Body of pancreas (tissue), 4 donors: ENCODE results near the gene TMTC2.

Experiments
- CTCF ChIP-seq, 7 experiments: fragments of 450-650 bp in 4 of 7; fragments of 200-600 bp in 3 of 7; sonication (generic) in 3 of 7; IDR thresholded peaks; one replicate each; pipeline ENCODE4 v1.5.1; 2016 to 2019; ENCODE audit warnings: antibody characterized with exemption in 7 of 7
- POLR2A ChIP-seq, 3 donors: fragments of 450-650 bp; IDR thresholded peaks; one replicate each; pipeline ENCODE4 v1.6.1; 2016; ENCODE audit warnings: antibody characterized with exemption in 3 of 3, mild to moderate bottlenecking in 2 of 3

GRCh38 chr12:82972624-82973023, 285.9 kb downstream of the TMTC2 start:
- TF ChIP-seq CTCF (IDR thresholded peaks at IDR 0.05) (no peak), POLR2A (IDR thresholded peaks at IDR 0.05) (no peak)
